UCSD-AML1 (cell line): Measurements from ENCODE around the gene MBP.

Experiments used
- DNase-seq: peaks from one replicate; lab custom pipeline; 2025; ENCODE audit not compliant: unreplicated experiment; lab: John Stamatoyannopoulos, UW

MBP gene

DNA sequence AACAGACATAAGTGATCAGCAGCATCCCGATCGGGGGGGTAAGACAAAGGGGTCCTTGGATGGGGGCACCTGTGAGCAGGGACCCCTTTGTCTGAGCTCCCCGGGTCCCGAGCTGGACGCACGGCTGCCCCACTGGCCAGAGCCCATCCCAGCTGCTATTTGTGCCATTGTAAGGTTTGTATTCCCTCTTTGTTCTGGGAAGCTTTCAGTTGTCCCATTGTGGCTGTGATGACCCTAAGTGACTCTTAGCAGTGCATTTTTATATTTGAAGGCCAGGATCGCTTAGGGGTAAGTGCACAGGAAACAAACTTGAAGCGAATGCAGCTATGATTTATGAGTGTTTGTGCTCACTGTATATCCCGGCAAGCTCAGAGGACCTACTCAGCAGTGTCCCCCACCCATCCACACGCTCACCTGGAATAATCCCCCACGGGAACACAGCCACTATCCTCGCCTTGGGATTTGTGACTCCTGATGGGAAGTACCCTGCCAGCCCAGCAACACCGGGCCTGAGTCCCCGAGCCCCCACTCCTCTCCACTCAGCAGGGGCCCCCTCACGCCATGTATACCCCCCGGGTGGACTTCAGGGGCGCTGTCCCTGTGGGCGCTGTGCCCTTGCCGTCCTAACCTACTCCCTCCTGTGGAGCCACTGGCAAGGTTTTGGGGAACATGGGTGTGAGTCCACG, 80.1 kb downstream of the MBP start:
- no peak for DNase-seq

- no peak for DNase-seq
Observed at GRCh38 chr18:77051581-77052296, 80.8 kb downstream of the MBP start.

DNA sequence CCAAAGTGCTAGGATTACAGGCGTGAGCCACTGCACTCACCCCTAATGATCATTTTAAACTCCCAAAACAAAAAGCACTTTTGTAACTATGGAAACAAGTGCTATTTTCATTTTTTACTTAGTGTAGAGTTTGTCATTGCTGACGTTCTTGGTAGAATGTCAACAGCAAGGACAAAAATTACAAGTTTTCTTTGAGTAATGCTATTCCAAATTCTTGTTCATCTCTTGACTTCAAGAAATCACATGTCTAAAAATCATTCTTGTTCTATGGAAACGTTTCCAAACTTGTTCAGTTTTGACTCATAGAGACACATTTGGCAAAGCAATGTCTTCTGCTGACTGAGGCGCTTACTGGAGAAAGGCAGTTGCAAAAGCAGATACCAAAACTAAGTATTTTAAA, 82.6 kb downstream of the MBP start:
- DNase-seq, result no peak

- DNase-seq, result no peak
Observed at GRCh38 chr18:77047803-77048419, 84.7 kb downstream of the MBP start.

DNA sequence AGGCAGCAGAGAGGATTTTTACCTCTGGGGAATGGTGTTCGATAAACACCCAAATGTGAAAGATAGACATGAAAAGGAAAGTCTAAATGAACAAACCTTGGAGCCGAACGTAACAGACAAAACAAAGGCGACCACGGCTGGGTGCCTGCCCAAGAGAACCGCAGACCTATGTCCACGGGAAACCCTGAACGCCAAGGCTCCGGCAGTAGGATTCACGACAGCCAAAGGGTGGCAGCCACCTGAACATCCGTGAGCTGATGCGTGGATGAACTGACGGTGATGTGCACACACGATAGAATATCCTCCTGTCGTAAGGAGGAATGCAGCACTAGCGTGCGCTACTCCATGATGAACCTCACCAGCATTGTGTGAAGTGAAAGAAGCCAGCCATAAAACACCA, 85.6 kb downstream of the MBP start:
- no peak for DNase-seq

GRCh38 chr18:77046409-77046808, 86.2 kb downstream of the MBP start:
- DNase-seq, result no peak

GRCh38 chr18:77045677-77046076, 86.9 kb downstream of the MBP start:
- no peak for DNase-seq

GRCh38 chr18:77044866-77045664, 87.5 kb downstream of the MBP start:
- DNase-seq, result no peak

DNA sequence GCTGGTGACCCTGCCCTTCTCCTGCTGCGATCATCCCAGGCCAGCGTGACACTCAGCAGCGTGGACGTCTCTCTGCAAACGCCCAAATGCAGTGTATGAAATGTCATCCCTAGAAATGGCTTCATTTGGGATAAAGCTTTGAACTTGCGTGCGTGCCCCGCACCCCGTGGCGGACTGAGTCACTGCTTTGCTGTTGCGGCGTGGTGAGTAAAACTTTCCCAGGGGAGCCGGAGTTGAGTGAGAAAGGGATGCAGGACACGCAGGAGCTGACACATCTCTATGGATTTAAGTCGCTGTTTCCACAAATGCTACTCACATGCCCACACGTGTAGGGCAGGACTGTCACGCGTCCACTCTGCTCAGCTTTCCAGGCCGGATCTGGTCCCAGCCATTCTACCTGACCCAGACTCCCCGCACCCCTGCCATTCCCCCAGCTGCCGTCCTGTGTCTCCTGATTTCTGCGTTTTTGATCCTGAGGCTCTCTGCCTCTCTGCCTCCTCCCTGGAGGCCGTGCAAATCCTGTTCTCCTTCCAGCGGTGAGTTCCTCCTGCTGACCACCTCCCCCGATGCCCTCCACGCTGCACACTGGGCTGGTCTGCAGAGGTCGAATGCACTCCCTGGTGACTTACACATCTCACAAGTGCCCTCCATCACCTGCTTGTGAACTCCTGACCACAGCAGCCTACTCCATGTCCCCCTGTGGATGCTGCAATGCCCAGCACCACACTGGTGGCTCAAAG, 88.9 kb downstream of the MBP start:
- no peak for DNase-seq

- DNase-seq, result no peak
Observed at GRCh38 chr18:77042583-77042982, 90.0 kb downstream of the MBP start.

- DNase-seq, result no peak
Observed at GRCh38 chr18:77039196-77040130, 93.1 kb downstream of the MBP start.

GRCh38 chr18:77038182-77038858, 94.3 kb downstream of the MBP start:
- no peak for DNase-seq

DNA sequence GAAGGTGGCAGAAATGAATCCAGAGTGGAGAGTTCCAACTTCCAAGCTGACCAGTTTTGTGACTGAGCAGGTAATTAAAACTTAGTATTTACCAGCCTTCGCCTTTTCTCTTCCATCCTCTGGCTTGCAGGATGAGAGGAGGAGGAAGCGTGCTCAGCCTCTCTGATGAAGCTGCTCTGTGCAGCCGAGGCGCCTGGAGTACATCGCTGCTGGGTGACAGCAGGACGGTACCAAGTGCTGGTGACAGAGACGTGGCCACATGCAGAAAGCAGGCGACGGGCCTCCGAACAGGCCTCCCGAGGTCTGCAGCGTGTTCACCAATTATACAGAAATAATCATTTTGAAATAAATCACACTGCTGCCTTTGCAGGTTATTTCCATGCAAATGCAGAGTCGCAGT, 95.0 kb downstream of the MBP start:
- no peak for DNase-seq

GRCh38 chr18:77035380-77036187, 97.0 kb downstream of the MBP start:
- no peak for DNase-seq

DNA sequence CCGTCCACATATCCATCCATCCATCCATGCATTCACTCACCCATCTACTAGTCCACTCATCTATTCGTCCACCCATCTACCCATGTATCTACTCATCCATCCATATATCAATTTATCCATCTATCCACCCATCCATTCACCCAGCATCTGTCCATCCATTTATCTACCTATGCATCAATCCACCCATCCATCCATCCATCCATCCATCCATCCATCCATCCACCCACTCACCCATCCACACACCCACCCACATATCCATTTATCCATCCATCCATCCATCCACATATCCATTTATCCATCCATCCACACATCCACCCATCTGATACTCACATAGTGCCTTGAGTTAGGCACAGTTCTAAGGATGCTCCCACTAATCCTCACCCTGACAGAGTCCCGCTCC, 99.0 kb downstream of the MBP start:
- no peak for DNase-seq

DNA sequence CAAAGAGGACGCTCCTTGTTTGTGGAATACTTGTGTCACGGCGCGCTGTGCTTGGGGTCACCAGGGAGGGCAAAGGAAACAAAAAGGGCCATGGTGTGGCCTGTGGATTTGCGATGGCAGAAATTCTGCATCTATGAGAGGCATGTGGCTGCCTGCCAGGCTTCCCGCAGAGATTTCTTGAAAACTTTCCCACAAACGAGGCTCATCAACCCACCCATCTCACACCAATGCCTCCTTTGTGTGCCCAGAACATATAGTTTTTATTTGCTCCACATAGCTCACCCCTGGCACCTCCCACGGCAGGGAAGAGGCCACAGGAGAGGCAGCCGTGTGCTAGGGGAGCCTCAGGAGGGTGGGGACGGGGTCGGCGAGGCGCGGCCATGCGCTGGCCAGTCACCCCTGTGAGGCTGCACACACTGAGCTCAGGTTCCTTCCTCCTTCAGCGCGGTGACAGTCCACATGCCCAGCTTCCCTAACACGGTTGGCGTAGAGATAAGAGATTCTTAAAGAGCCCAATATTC, 100.3 kb downstream of the MBP start:
- peak; percentile 22 for DNase-seq

GRCh38 chr18:77031662-77032061, 100.9 kb downstream of the MBP start:
- DNase-seq, result no peak

GRCh38 chr18:77030201-77030600, 102.4 kb downstream of the MBP start:
- no peak for DNase-seq
